Measurements from ENCODE around the gene LCE1E.

LCE1E gene, protein sequence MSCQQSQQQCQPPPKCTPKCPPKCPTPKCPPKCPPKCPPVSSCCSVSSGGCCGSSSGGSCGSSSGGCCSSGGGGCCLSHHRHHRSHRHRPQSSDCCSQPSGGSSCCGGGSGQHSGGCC

GRCh38 chr1:152786077-152786476 lies at the start of gene LCE1E:
Gene LCE1E, plus strand, starts transcription at chr1:152786257. Its CDS starts 1,043 bp downstream, at chr1:152787300.
- Histone ChIP-seq H3K79me2 (ENCODE audit: insufficient read depth, low read length) (no peaks in the 10 kb centered on the region), H3K4me1 (ENCODE audit: insufficient read depth, low read length, poor library complexity, severe bottlenecking) (no peaks in the 10 kb centered on the region), H3K36me3 (ENCODE audit: insufficient read depth, low read length) (no peaks in the 10 kb centered on the region), H2AFZ (ENCODE audit: low read length) (no peak within 1 kb of the TSS), H3F3A (ENCODE audit: low read depth) (no peaks in the 10 kb centered on the region), H3K4me3 (ENCODE audit: low read length, poor library complexity, severe bottlenecking) (no peak within 1 kb of the TSS), H3K9me2 (replicated peaks; ENCODE audit: low read depth, low read length) (no peaks in the 10 kb centered on the region), H3K27me3 (ENCODE audit: insufficient read depth, low read length, poor library complexity, severe bottlenecking) (no peaks in the 10 kb centered on the region), H3K9me3 (ENCODE audit: insufficient read depth, low read depth, low read length) (no peaks in the 10 kb centered on the region), H4K20me1 (ENCODE audit: insufficient read depth, low read length, poor library complexity, severe bottlenecking) (no peaks in the 10 kb centered on the region), H3K9ac (ENCODE audit: low read depth, low read length, poor library complexity, severe bottlenecking) (no peak within 1 kb of the TSS), H3K4me2 (ENCODE audit: low read depth, low read length, poor library complexity, severe bottlenecking) (no peak within 1 kb of the TSS)
- no peak for TF ChIP-seq EZH2phosphoT487 (IDR thresholded peaks at IDR 0.05; ENCODE audit: borderline replicate concordance)
- TF ChIP-seq, protein P1, sequence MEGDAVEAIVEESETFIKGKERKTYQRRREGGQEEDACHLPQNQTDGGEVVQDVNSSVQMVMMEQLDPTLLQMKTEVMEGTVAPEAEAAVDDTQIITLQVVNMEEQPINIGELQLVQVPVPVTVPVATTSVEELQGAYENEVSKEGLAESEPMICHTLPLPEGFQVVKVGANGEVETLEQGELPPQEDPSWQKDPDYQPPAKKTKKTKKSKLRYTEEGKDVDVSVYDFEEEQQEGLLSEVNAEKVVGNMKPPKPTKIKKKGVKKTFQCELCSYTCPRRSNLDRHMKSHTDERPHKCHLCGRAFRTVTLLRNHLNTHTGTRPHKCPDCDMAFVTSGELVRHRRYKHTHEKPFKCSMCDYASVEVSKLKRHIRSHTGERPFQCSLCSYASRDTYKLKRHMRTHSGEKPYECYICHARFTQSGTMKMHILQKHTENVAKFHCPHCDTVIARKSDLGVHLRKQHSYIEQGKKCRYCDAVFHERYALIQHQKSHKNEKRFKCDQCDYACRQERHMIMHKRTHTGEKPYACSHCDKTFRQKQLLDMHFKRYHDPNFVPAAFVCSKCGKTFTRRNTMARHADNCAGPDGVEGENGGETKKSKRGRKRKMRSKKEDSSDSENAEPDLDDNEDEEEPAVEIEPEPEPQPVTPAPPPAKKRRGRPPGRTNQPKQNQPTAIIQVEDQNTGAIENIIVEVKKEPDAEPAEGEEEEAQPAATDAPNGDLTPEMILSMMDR (conservative IDR thresholded peaks at IDR 0.05; ENCODE audit: low read length) = no peak

DNA sequence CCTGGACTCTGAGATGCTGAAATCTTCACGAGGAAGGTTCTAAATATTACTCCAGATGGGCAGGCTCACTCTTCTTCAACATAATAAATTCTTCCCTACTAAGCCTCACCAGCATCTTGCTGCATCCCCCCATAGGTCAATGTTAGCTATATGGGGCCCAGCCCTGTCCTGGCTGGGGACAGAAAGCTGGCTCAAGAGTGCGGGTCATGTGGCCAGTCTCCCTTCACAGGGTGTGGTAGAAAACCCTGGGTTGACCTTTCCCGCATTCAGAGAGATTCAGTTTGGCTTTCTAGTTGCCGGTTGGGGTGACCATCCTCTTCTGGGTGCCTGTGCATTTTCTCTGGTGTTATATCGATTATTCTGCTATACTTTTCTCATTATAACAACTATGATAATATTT lies 48.1 kb upstream of the LCE1E start:
- Histone ChIP-seq H4K20me1 (ENCODE audit: insufficient read depth, low read length, poor library complexity, severe bottlenecking) (no peaks in the 10 kb centered on the region), H3K4me3 (ENCODE audit: low read length, poor library complexity, severe bottlenecking) (no peak overlapping the region), H3K9me2 (replicated peaks; ENCODE audit: low read depth, low read length) (no peaks in the 10 kb centered on the region), H3K36me3 (ENCODE audit: insufficient read depth, low read length) (no peaks in the 10 kb centered on the region), H3K4me1 (ENCODE audit: insufficient read depth, low read length, poor library complexity, severe bottlenecking) (no peaks in the 10 kb centered on the region), H3K4me2 (ENCODE audit: low read depth, low read length, poor library complexity, severe bottlenecking) (no peak overlapping the region), H3K9ac (ENCODE audit: low read depth, low read length, poor library complexity, severe bottlenecking) (no peak overlapping the region), H3K27me3 (ENCODE audit: insufficient read depth, low read length, poor library complexity, severe bottlenecking) (no peaks in the 10 kb centered on the region), H3K79me2 (ENCODE audit: insufficient read depth, low read length) (no peaks in the 10 kb centered on the region), H3K9me3 (ENCODE audit: insufficient read depth, low read depth, low read length) (no peaks in the 10 kb centered on the region), H2AFZ (ENCODE audit: low read length) (no peak overlapping the region), H3F3A (ENCODE audit: low read depth) (no peaks in the 10 kb centered on the region)
- TF ChIP-seq EZH2phosphoT487 (IDR thresholded peaks at IDR 0.05; ENCODE audit: borderline replicate concordance) = no peak
- TF ChIP-seq, protein P1 (conservative IDR thresholded peaks at IDR 0.05; ENCODE audit: low read length) = no peak

DNA sequence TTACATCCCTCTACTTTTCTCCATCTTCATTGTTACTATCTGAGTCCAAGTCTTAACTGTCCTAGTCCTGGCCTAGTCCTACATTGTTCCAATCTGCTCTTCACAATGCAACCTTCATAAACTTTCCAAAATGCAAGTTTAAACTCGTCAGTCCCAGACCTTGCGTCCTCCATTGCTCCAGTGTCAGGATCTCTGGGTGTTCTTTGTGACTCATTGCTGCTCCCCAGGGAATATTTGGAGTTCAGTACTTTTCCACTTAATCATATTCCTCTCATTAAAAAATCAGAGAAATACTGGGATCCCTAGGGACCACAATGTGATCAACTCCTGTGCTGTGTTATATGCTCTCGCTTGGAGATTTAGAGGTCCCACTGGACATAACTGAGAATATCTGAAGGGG lies 46.2 kb upstream of the LCE1E start:
- Histone ChIP-seq H3K4me1 (ENCODE audit: insufficient read depth, low read length, poor library complexity, severe bottlenecking) (no peaks in the 10 kb centered on the region), H3F3A (ENCODE audit: low read depth) (no peaks in the 10 kb centered on the region), H3K9ac (ENCODE audit: low read depth, low read length, poor library complexity, severe bottlenecking) (no peak overlapping the region), H3K9me3 (ENCODE audit: insufficient read depth, low read depth, low read length) (no peaks in the 10 kb centered on the region), H3K4me2 (ENCODE audit: low read depth, low read length, poor library complexity, severe bottlenecking) (no peak overlapping the region), H3K4me3 (ENCODE audit: low read length, poor library complexity, severe bottlenecking) (no peak overlapping the region), H3K27me3 (ENCODE audit: insufficient read depth, low read length, poor library complexity, severe bottlenecking) (no peaks in the 10 kb centered on the region), H2AFZ (ENCODE audit: low read length) (no peak overlapping the region), H3K36me3 (ENCODE audit: insufficient read depth, low read length) (no peaks in the 10 kb centered on the region), H4K20me1 (ENCODE audit: insufficient read depth, low read length, poor library complexity, severe bottlenecking) (no peaks in the 10 kb centered on the region), H3K9me2 (replicated peaks; ENCODE audit: low read depth, low read length) (no peaks in the 10 kb centered on the region), H3K79me2 (ENCODE audit: insufficient read depth, low read length) (no peaks in the 10 kb centered on the region)
- TF ChIP-seq, protein P1 (conservative IDR thresholded peaks at IDR 0.05; ENCODE audit: low read length) = no peak
- no peak for TF ChIP-seq EZH2phosphoT487 (IDR thresholded peaks at IDR 0.05; ENCODE audit: borderline replicate concordance)

Measured in Loucy (cell line).